Stimulated activated naive CD8-positive, alpha-beta T cell treated with anti-CD3 and anti-CD28 coated beads, Interleukin-15, Interleukin-2, amounts not matched to agents 100 U/mL and 50 U/mL, for 24 hours (primary cell): ENCODE results near the gene LPO.
A peak's percentile ranks its signal among the peaks of the same experiment; 100 is the strongest.

Experiments used
- ATAC-seq: fragments of 150-1000 bp; cut with Tn5 transposase; one replicate; pipeline ENCODE4 v1.10.0; 2021
- DNase-seq: peaks from one replicate; pipeline ENCODE4 v3.0.0; 2021

Gene LPO

DNA sequence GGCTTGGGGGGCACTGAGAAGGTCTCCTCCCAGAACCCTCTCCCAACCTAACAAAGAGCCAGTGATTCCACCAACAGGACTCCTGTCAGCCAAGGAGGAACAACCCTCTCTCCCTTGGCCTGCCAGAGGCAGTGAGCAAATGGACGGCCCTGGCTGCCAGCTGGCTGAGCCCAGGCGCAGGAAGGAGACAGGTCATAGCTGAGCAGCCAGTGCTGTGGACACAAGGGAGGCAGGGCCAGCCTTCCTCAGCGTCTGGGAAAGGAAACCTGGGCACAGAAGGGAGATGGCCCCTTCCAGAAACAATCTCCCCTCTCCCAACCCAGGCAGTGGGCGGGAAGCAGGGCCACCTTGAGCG is 40.3 kb downstream of the LPO start:
- ATAC-seq (no peak), DNase-seq (no peak)

GRCh38 chr17:58279016-58279711 is 40.8 kb downstream of the LPO start:
- DNase-seq, result no peak
- ATAC-seq, result no peak

GRCh38 chr17:58279736-58280479 is 41.5 kb downstream of the LPO start:
- no peak for ATAC-seq
- DNase-seq, result no peak

DNA sequence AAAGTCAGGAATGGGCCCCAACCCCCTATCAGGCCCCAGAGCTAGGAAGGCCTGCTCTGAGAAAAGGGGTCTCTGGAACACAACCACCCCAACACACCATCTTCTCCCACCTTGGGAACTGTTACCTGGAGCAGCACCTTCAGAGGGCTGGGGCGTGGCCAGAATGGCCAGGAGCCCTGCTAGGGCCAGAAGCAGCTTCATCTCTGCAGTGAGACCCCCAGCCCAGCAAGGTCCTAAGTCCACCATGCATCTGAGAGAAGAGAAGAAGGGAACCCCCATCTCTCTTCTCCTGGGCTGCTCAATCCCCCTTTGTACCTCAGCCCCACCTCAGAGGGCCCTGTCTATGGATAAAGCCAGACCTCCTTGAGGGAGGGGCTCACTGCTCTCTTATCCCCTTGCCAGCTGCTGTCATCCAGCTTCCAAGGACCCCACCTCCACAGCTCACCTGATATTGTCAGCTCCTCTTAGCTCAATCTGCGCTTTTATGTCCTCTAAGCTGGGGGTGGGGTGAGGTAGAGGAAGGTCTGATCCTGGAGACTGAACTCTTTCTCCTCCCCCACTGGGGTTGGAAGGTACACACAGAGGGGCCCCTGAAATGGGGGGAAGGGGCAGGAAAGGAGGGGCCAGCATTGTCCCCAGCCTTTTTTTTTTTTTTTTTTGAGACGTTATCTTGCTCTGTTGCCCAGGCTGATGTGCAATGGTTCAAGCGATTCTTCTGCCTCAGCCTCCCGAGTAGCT is 42.3 kb downstream of the LPO start, which contains the start of gene MPO:
Gene MPO (minus strand): TSS at position 456 of the 738 bp plus-strand sequence. CDS start 177 bp downstream, at position 279.
- no peak for DNase-seq
- ATAC-seq, result no peak

DNA sequence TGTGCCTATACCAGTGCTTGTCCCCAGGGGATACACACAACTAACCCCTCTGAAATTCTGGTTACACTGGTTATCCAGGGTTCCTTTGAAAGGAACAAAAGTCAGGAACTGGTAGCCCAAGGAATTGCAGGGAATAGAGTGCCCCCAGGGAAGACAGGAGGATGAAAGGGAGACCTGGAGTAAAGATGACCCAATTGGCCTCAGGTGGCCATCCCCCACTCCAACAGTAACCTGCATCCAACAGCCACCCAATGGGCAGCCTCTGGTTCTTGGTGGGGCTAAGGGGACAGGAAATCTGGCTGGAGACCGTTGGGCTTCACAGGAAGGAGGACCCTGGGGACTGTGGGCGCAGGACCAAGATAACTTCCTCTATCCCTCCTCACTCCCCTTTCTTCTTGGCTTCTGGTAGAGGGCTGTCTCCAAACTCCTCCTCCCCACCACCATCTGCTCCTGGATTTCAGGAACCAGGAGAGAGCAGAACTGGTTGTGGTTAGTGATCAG is 43.2 kb downstream of the LPO start:
- ATAC-seq (no peak), DNase-seq (no peak)

DNA sequence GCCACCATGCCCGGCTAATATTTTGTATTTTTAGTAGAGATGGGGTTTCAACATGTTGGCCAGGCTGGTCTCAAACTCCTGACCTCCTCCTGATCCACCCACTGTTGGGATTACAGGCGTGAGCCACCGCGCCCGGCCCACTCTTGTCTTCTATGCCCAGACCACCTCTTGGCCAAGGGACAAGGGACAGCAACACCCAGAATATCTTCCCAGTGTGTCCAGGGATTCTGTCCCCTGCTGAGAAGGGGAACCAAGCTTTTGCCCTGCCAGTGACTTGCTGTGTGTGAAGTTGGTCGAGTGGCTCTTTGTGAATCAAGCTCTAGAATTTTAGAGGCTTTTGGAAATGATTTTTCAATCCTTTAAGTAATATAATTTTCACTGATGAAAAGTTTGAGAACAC is 44.1 kb downstream of the LPO start:
- no peak for ATAC-seq
- no peak for DNase-seq

- DNase-seq (no peak), ATAC-seq (no peak)
Observed at GRCh38 chr17:58283674-58284612, 45.6 kb downstream of the LPO start.

GRCh38 chr17:58284613-58285421 is 46.4 kb downstream of the LPO start:
- ATAC-seq (no peak), DNase-seq (no peak)

DNA sequence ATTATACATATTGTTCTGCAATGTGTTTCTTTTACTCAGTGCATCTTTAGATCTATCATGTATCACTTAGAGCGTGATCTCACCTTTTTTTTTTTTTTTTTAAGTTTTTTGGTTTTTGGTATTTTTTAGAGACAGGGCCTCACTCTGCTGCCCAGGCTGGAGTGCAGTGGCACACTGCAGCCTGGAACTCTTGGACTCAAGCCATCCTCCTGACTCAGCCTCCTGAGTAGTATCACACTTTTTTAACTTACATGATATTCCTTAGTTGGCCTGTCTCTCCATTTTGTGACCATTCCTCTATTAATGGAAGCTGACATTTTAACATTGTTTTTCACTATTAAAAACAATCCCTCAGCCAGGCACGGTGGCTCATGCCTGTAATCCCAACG is 47.0 kb downstream of the LPO start:
- ATAC-seq, result no peak
- DNase-seq, result no peak

- no peak for ATAC-seq
- no peak for DNase-seq
Observed at GRCh38 chr17:58289869-58290268, 51.5 kb downstream of the LPO start.

DNA sequence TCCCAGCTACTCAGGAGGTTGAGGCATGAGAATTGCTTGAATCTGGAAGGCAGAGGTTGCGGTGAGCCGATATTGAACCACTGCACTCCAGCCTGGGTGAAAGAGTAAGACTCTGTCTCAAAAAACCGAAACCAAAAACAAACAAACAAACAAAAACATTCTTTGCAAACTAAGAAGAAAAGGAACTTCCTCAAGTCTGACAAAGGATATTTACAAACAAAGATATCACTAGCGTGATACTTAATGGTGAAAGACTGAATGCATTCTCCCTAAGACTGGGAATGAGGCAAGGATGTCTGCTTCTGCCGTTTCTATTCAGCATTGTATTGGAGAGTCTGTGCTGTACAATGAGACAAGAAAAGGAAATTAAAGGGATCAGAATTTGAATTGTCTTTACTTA is 52.9 kb downstream of the LPO start:
- ATAC-seq, result no peak
- no peak for DNase-seq

DNA sequence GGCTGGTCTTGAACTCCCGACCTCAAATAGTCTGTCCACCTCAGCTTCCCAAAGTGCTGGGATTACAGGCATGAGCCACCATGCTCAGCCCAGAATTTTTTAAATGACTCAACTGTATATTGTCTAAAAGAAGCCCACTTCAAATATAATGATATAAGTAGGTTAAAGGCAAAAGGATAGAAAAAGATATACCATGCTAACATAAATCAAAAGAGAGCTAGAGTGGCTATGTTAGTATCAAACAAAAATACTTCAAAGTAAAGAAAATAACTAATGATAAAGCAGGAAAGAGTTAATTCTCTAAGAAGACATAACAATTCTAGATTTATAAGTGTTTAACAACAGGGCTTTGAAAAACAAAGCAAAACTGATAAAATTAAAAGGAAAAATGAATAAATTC is 55.6 kb downstream of the LPO start:
- no peak for ATAC-seq
- DNase-seq, result no peak

DNA sequence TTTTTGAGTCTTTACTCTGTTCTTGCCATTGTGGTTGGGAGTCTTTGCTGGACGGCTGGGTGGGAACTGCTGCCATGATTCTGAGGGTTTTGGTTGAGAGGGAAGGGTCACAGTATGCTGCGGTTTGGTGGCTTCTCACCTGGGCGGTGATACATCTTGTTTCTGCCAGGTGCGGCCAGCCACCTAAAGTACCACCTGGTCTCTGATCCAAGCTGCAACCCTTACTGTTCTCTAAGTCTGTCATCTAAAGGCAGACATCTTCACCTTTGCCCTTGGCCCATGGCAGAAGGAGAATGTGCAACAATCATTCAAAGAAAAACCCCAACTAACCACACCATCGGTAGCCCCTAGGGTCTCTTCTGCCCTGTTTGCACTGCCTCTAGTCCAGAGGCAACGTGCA is 62.0 kb downstream of the LPO start:
- ATAC-seq, result no peak
- DNase-seq, result no peak

- ATAC-seq (no peak), DNase-seq (no peak)
Observed at GRCh38 chr17:58301504-58302150, 63.2 kb downstream of the LPO start.

DNA sequence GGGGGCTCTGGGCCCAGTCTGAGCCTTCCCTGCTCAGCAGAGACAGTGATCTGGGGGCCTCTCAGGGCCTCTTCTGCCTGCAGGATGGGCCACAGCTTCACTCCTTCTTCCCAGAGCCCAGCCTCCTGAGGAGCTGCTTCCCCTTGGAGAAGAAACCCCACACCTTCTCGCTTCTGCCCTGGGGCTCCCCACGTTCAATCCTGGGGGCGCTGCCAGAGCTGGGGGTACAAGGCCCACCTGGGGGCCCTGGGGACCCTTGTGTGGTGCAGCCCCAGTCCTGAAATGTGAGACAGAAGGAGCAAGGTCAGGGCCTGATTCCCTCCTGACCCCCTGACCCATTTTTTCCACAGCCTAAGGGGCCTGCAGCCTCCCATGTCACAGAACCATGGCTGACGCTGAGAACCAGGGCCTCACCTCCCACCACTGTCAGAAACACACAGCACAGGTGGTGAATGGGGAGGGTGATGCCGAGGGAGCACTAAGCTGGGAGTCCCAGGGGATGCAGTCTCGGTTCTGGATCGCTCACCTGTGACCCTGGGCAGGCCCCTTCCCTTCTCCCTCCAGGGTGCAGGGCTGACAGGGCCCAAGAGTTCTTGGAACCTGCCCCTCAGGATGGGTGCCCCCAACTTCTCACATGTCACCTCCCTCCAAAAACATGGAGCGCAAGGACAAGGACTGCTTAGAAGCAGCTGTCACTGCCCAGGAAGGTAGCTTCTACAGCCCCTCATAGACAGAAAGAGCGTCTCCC is 64.0 kb downstream of the LPO start:
- ATAC-seq, result no peak
- DNase-seq, result no peak

GRCh38 chr17:58302919-58303585 is 64.7 kb downstream of the LPO start:
- DNase-seq (no peak), ATAC-seq (no peak)

DNA sequence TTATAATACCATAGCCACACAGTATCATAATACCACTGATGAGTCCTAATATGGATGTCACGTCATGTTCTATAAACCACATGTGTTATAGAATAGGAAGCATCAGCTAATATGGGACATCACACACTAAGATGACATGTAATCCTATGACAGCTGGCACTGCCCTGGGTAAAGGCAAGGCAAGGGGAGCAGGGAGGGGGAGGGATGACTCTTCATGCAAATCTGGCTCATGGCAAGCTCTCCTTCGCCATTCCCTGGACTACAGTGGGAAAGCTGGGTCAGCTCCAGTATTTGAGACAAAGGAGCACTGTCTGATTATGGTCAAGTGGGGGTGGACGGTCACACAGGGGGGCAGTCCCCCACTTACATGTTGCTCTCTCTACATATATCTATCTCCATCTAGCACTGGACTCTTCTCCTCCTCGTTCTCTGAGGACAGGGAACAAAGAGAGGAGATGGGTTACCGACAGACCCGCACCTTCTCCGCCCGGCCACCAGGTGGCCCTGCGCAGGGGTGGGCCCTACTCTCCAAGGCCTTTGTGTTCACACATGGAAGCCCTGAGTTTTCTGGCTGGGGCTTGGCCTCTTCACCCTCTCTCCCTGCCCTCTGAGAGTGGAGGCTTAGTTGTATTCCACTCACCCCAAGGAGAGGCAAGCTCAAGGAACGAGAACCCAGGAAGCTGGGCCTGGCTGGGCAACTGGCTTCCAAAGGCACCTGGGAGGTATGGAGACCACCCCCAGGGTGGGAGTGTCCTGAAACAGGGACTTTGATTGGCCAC is 65.8 kb downstream of the LPO start:
- ATAC-seq (peak; percentile 81), DNase-seq (peak; percentile 70)

DNA sequence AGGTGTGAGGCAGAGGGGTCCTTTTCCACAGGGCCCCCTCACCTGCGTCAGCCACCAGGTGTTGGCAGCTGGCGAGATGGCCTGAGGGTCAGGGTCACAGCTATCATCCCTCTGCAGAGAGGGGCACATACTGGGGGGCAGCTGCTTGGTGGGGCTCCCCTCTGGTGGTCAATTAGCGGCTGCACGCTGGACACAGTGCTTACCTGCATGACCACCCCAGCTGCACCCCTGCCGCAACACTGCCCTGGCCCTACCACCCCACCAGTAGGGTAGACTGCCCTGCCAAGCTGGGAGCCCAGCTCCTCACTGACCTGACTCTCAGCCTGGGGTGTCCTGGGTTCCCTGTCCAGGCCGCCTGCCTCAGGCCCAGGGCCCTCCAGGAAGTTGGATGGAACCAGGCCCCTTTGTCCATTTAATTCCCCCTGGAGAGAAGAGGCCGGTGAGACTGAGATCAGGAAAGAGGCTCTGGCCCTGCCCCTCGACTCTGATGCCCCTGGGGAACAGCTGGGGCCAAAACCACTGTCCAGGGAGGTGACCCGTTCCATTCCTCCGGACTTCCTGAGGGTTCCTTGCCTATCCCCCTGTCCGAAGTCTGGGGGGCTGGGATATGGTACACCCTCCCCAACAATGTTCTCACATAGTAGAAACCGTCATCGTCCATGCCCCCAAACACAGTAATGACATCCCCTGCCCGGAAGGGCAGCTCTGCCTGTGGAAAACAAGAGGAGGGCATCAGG is 66.5 kb downstream of the LPO start:
- ATAC-seq (no peak), DNase-seq (no peak)
